ENCODE measurements around the gene SLC46A1. TPM values are rescaled to one million over a fixed set of nuclear protein-coding genes. Genes with fewer than 3 reads are reported as not detected.

SLC46A1 gene
- total and polyA plus RNA-seq, 9 of the 15 experiments (the other 6 are each of a cell fraction or from before 2014, with no cell fraction given): 0.24 to 5.5 (median 3.1) TPM

GRCh38 chr17:28391401-28391800, 14.6 kb downstream of the SLC46A1 start (continued):
- TF ChIP-seq MGA (IDR thresholded peaks at IDR 0.05) (0 out of 2 replicates have a peak, but pooled peaks have one; percentile 17), FIP1L1 (IDR thresholded peaks at IDR 0.05; ENCODE audit: low read depth, low read length, poor library complexity, severe bottlenecking) (no peak), SRSF1 (IDR thresholded peaks at IDR 0.05; ENCODE audit: low read depth, low read length) (no peak), CBFA2T3 (IDR thresholded peaks at IDR 0.05) (no peak), L3MBTL2 (IDR thresholded peaks at IDR 0.05) (0 out of 2 replicates have a peak, but pooled peaks have one; percentile 27), ZFP30 (CRISPR knock-in tag; IDR thresholded peaks at IDR 0.05; ENCODE audit: borderline replicate concordance) (no peak)

Data from K562 (cell line).